GM18517 (cell line): ENCODE results near the gene GJA4.
"Not testable (repeated sequence)": the region's sequence is repeated elsewhere in the genome, so short reads cannot be mapped to it uniquely, and the experiment has no call there.

Source experiments
- ATAC-seq: cut with Tn5 transposase; IDR thresholded peaks from one replicate; pipeline ENCODE4 v1.9.1; 2021; ENCODE audit warnings: mild to moderate bottlenecking, moderate library complexity; ENCODE audit not compliant: unreplicated experiment

GJA4 gene

GRCh38 chr1:34787461-34788420 is 5.1 kb upstream of the GJA4 start:
- ATAC-seq = no peak

GRCh38 chr1:34790985-34791384 is 1.8 kb upstream of the GJA4 start:
- no peak for ATAC-seq

GRCh38 chr1:34792424-34792823 is 375 bp upstream of the GJA4 start:
- ATAC-seq = no peak

- ATAC-seq = no peak
These were observed 1.4 kb downstream of the GJA4 start for GRCh38 chr1:34794001-34794789.

GRCh38 chr1:34794790-34795180 is 2.0 kb downstream of the GJA4 start:
- ATAC-seq = no peak

GRCh38 chr1:34795916-34796315 is 3.1 kb downstream of the GJA4 start:
- ATAC-seq = no peak

- ATAC-seq = no peak
These were observed 4.2 kb downstream of the GJA4 start for GRCh38 chr1:34796990-34797389.

- no peak for ATAC-seq
These were observed 7.4 kb downstream of the GJA4 start for GRCh38 chr1:34800214-34800613.

GRCh38 chr1:34803770-34804169 is 11.0 kb downstream of the GJA4 start:
- ATAC-seq = no peak

GRCh38 chr1:34806396-34806795 is 13.6 kb downstream of the GJA4 start:
- ATAC-seq = no peak

GRCh38 chr1:34808051-34808810 is 15.4 kb downstream of the GJA4 start:
- no peak for ATAC-seq

- ATAC-seq = not testable (repeated sequence)
These were observed 18.0 kb downstream of the GJA4 start for GRCh38 chr1:34810781-34811180.

GRCh38 chr1:34816332-34816731 is 23.5 kb downstream of the GJA4 start:
- ATAC-seq = no peak

- ATAC-seq = no peak
These were observed 24.0 kb downstream of the GJA4 start for GRCh38 chr1:34816778-34817177.

- ATAC-seq = not testable (repeated sequence)
These were observed 26.1 kb downstream of the GJA4 start for GRCh38 chr1:34818862-34819261.

GRCh38 chr1:34822202-34822601 is 29.4 kb downstream of the GJA4 start:
- no peak for ATAC-seq

- no peak for ATAC-seq
These were observed 32.1 kb downstream of the GJA4 start for GRCh38 chr1:34824817-34825454.

GRCh38 chr1:34825455-34826091 is 32.8 kb downstream of the GJA4 start:
- no peak for ATAC-seq

- no peak for ATAC-seq
These were observed 34.6 kb downstream of the GJA4 start for GRCh38 chr1:34827341-34827941.

GRCh38 chr1:34828611-34829010 is 35.8 kb downstream of the GJA4 start:
- ATAC-seq = no peak
